ENCODE measurements around the gene EVI2A.

Gene EVI2A

GRCh38 chr17:31283841-31284240, 37.6 kb downstream of the EVI2A start:
- no peak for TF ChIP-seq CTCF (conservative IDR thresholded peaks at IDR 0.05; ENCODE audit: control insufficient read depth, insufficient read depth, low read depth, low read length)
- DNase-seq (ENCODE audit: low read depth): no peak
- H3K4me3 ChIP-seq (ENCODE audit: control insufficient read depth, low read depth, low read length): no peak overlapping the region

GRCh38 chr17:31281061-31281460, 40.4 kb downstream of the EVI2A start:
- no peak for TF ChIP-seq CTCF (conservative IDR thresholded peaks at IDR 0.05; ENCODE audit: control insufficient read depth, insufficient read depth, low read depth, low read length)
- DNase-seq (ENCODE audit: low read depth): peak; percentile 58
- no peak overlapping the region for H3K4me3 ChIP-seq (ENCODE audit: control insufficient read depth, low read depth, low read length)

GRCh38 chr17:31279401-31279800, 42.0 kb downstream of the EVI2A start:
- DNase-seq (ENCODE audit: low read depth): no peak
- no peak for TF ChIP-seq CTCF (conservative IDR thresholded peaks at IDR 0.05; ENCODE audit: control insufficient read depth, insufficient read depth, low read depth, low read length)
- H3K4me3 ChIP-seq (ENCODE audit: control insufficient read depth, low read depth, low read length): no peak overlapping the region

DNA sequence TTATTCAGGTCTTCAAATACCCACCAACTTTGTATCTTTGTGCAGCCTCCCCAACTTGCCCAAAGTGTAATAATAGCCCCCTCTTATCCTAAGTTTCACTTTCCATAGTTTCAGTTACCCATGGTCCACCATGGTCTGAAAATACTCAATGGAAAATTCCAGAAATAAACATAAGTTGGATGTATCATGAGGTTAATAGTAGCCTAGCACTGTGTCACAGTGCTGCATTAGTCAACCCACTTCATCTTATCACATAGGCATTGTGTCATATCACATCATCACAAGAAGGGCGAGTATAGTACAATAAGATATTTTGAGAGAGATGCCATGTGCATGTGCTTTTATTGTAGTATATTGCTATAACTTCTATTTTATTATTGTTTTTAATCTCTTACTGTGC, 46.3 kb downstream of the EVI2A start:
- H3K4me3 ChIP-seq (ENCODE audit: control insufficient read depth, low read depth, low read length): no peak overlapping the region
- TF ChIP-seq CTCF (conservative IDR thresholded peaks at IDR 0.05; ENCODE audit: control insufficient read depth, insufficient read depth, low read depth, low read length): no peak
- peak; percentile 59 for DNase-seq (ENCODE audit: low read depth)

DNA sequence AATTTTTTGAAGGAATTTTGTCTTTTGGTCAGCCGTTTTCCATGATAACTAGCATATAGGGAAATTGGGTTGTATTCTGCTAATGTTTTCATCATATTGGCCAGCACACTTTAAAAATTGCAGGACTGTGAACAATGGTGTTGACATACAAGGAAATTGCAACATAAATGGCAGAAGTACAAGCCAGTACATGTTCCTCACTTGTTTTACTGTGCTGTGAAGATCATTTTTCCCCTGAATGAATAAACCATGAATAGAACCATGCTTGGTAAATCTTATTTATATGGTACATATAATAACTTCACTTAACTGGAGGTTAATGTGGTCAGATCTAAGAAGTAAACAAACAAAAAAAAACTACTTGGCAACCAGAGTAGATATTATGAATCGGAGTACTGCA, 47.2 kb downstream of the EVI2A start:
- no peak overlapping the region for H3K4me3 ChIP-seq (ENCODE audit: control insufficient read depth, low read depth, low read length)
- DNase-seq (ENCODE audit: low read depth): peak; percentile 84
- TF ChIP-seq CTCF (conservative IDR thresholded peaks at IDR 0.05; ENCODE audit: control insufficient read depth, insufficient read depth, low read depth, low read length): no peak

- no peak overlapping the region for H3K4me3 ChIP-seq (ENCODE audit: control insufficient read depth, low read depth, low read length)
- DNase-seq (ENCODE audit: low read depth): no peak
- no peak for TF ChIP-seq CTCF (conservative IDR thresholded peaks at IDR 0.05; ENCODE audit: control insufficient read depth, insufficient read depth, low read depth, low read length)
These were observed 47.9 kb downstream of the EVI2A start for GRCh38 chr17:31273516-31273915.

GRCh38 chr17:31272803-31273202, 48.6 kb downstream of the EVI2A start:
- no peak for TF ChIP-seq CTCF (conservative IDR thresholded peaks at IDR 0.05; ENCODE audit: control insufficient read depth, insufficient read depth, low read depth, low read length)
- H3K4me3 ChIP-seq (ENCODE audit: control insufficient read depth, low read depth, low read length): no peak overlapping the region
- no peak for DNase-seq (ENCODE audit: low read depth)
